ENCODE data around the gene NFE2L3. TPM values are rescaled to one million over a fixed set of nuclear protein-coding genes. Genes with fewer than 3 reads are reported as not detected.

NFE2L3 gene, protein sequence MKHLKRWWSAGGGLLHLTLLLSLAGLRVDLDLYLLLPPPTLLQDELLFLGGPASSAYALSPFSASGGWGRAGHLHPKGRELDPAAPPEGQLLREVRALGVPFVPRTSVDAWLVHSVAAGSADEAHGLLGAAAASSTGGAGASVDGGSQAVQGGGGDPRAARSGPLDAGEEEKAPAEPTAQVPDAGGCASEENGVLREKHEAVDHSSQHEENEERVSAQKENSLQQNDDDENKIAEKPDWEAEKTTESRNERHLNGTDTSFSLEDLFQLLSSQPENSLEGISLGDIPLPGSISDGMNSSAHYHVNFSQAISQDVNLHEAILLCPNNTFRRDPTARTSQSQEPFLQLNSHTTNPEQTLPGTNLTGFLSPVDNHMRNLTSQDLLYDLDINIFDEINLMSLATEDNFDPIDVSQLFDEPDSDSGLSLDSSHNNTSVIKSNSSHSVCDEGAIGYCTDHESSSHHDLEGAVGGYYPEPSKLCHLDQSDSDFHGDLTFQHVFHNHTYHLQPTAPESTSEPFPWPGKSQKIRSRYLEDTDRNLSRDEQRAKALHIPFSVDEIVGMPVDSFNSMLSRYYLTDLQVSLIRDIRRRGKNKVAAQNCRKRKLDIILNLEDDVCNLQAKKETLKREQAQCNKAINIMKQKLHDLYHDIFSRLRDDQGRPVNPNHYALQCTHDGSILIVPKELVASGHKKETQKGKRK
- 5.2 TPM for total RNA-seq

DNA sequence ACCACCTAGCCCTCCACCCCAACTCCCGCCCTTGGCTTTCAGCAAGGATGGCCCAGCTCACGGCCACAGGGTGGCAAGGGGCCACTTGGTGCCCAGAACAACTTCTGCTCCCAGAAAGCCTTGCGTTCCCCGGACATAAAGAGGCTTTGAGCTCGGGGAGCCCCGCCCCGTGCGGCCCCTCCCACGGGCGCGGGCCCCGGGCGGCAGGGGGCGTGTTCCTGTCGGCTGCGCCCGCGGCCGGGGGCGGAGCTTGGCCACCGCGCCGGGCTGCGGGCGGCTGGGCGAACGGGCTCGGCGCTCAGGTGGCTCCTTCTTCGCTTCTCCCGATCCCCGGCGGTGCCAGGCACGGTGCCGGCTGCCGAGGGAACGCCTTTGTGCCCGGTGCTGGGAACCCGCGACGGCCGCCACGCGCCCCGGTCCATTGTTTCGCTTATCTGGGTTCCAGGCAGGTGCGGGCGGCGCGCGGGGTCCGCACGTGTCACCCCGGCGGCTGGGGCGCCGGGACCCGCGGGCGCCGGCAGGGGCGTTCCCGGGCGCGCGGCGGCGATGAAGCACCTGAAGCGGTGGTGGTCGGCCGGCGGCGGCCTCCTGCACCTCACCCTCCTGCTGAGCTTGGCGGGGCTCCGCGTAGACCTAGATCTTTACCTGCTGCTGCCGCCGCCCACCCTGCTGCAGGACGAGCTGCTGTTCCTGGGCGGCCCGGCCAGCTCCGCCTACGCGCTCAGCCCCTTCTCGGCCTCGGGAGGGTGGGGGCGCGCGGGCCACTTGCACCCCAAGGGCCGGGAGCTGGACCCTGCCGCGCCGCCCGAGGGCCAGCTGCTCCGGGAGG lies at the start of gene NFE2L3:
TSS of gene NFE2L3 (plus strand) at position 246 of the 829 bp plus-strand sequence. CDS start at position 547, 301 bp downstream.
- H3K4me3 ChIP-seq: peak within 1 kb of the TSS; percentile 48 to 66
- intact Hi-C loops (cut with DNase I): no loop called here
- peaks cover 21% of the 10 kb centered on the region for H3K4me1 ChIP-seq
- TF ChIP-seq POLR2AphosphoS5 (IDR thresholded peaks at IDR 0.05; ENCODE audit: insufficient read depth in 1 of 2, low read depth in 1 of 2) (no peak), POLR2A (IDR thresholded peaks at IDR 0.05) (no peak)
- TF ChIP-seq, protein P1, sequence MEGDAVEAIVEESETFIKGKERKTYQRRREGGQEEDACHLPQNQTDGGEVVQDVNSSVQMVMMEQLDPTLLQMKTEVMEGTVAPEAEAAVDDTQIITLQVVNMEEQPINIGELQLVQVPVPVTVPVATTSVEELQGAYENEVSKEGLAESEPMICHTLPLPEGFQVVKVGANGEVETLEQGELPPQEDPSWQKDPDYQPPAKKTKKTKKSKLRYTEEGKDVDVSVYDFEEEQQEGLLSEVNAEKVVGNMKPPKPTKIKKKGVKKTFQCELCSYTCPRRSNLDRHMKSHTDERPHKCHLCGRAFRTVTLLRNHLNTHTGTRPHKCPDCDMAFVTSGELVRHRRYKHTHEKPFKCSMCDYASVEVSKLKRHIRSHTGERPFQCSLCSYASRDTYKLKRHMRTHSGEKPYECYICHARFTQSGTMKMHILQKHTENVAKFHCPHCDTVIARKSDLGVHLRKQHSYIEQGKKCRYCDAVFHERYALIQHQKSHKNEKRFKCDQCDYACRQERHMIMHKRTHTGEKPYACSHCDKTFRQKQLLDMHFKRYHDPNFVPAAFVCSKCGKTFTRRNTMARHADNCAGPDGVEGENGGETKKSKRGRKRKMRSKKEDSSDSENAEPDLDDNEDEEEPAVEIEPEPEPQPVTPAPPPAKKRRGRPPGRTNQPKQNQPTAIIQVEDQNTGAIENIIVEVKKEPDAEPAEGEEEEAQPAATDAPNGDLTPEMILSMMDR (IDR thresholded peaks at IDR 0.05): no peak
- H3K27ac ChIP-seq: no peak within 1 kb of the TSS
- H3K36me3 ChIP-seq: no peaks in the 10 kb centered on the region
- H3K27me3 ChIP-seq: no peaks in the 10 kb centered on the region
- DNase-seq (ENCODE audit: extremely low spot score in 2 of 2): no peak
- H3K9me3 ChIP-seq: no peaks in the 10 kb centered on the region

DNA sequence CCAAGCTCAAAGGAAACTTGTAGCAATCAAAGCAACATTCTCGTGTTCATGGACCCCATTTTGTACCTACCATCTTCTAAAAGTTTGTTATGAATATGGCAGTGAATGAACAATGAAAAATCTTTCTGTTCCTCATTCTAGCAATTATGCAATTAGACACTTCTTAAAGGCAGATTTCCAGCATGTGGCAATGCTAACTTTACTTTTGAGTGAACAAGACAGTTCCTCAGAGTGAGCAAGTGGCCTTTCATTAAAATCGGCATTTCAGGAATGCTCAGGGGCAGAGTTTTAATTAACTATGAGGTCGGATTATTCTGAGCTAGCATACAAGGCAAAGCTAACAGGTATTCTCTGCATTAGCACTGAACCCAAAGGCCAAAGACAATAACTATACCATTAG lies 48.4 kb upstream of the NFE2L3 start:
- Histone ChIP-seq H3K9me3 (no peaks in the 10 kb centered on the region), H3K4me1 (peaks cover 10% of the 10 kb centered on the region), H3K27me3 (no peaks in the 10 kb centered on the region), H3K4me3 (no peak overlapping the region), H3K27ac (no peak overlapping the region), H3K36me3 (no peaks in the 10 kb centered on the region)
- DNase-seq (ENCODE audit: extremely low spot score in 2 of 2): no peak
- no peak for TF ChIP-seq POLR2A (IDR thresholded peaks at IDR 0.05)
- TF ChIP-seq, protein P1 (IDR thresholded peaks at IDR 0.05): no peak
- no peak for TF ChIP-seq POLR2AphosphoS5 (IDR thresholded peaks at IDR 0.05; ENCODE audit: insufficient read depth in 1 of 2, low read depth in 1 of 2)
- intact Hi-C loops (cut with DNase I): no loop called here

DNA sequence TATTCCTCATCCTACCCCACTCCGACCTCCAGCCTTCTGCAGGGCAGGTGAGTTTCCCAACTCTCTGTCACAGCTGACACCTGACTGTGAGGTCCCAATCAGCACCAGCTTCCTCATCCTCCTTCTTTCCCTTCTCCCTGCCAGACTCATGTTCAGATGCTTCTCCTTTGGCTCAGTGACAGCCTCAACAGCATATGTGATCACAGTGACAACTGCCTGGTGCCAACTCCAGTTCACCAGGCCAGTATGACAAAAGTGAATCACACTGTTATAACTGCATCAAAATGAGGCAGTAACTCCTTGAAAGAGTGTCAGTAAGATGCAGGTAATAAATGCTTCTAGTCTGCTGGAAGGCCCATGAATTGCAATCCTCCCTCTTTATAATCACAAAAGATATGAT lies 46.8 kb upstream of the NFE2L3 start:
- Histone ChIP-seq H3K9me3 (no peaks in the 10 kb centered on the region), H3K27ac (no peak overlapping the region), H3K36me3 (no peaks in the 10 kb centered on the region), H3K27me3 (no peaks in the 10 kb centered on the region), H3K4me3 (no peak overlapping the region), H3K4me1 (peaks cover 10% of the 10 kb centered on the region)
- intact Hi-C loops (cut with DNase I): no loop called here
- no peak for DNase-seq (ENCODE audit: extremely low spot score in 2 of 2)
- TF ChIP-seq, protein P1 (IDR thresholded peaks at IDR 0.05): no peak
- TF ChIP-seq POLR2A (IDR thresholded peaks at IDR 0.05): no peak
- no peak for TF ChIP-seq POLR2AphosphoS5 (IDR thresholded peaks at IDR 0.05; ENCODE audit: insufficient read depth in 1 of 2, low read depth in 1 of 2)

DNA sequence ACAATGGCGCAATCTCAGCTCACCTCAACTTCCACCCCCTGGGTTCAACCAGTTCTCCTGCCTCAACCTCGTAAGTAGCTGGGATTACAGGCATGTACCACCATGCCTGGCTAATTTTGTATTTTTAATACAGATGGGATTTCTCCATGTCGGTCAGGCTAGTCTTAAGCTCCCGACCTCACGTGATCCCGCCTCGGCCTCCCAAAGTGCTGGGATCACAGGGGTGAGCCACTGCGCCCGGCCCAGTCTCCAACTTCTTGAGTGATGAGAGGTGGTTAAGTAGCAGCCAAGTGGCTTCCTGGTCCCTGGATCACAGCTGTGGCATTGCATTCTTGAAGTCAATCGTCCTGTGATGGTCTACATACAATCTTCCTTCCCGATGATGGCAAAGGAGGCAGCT lies 46.1 kb upstream of the NFE2L3 start:
- Histone ChIP-seq H3K27me3 (no peaks in the 10 kb centered on the region), H3K27ac (no peak overlapping the region), H3K36me3 (no peaks in the 10 kb centered on the region), H3K4me1 (peaks cover 10% of the 10 kb centered on the region), H3K4me3 (no peak overlapping the region), H3K9me3 (no peaks in the 10 kb centered on the region)
- TF ChIP-seq POLR2A (IDR thresholded peaks at IDR 0.05) (no peak), POLR2AphosphoS5 (IDR thresholded peaks at IDR 0.05; ENCODE audit: insufficient read depth in 1 of 2, low read depth in 1 of 2) (no peak)
- TF ChIP-seq, protein P1 (IDR thresholded peaks at IDR 0.05): no peak
- DNase-seq (ENCODE audit: extremely low spot score in 2 of 2): no peak
- intact Hi-C loops (cut with DNase I): no loop called here
